ENCODE results near the gene TECPR2. TPM values are rescaled to one million over a fixed set of nuclear protein-coding genes. Genes with fewer than 3 reads are reported as not detected.

Gene TECPR2
- total RNA-seq, 1 donor from 2014 or later = 21.4 TPM

DNA sequence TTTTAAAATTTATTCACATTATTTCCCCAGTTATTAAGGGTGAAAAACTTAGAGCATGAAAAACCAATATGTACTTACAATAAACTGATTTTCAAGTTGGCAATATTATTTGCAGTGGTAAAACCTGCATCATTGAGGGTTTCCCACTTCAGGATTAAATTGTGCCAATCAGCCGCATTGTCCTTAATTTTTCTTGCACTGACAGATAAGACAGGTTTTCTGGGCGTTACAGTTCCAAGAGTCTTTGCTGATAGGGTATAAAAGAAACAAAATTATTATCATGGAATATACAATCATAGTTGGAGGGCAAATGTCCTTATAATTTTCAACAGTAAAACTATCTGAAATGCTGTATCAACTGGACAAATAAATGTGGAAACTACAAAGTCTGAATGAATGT is 3.4 kb upstream of the TECPR2 start:
- intact Hi-C loops (cut with DNase I) = no loop called here
- Histone ChIP-seq H3K27me3 (no peaks in the 10 kb centered on the region), H3K27ac (no peak overlapping the region), H3K9me3 (no peaks in the 10 kb centered on the region), H3K36me3 (peaks cover 47% of the 10 kb centered on the region), H3K4me3 (no peak overlapping the region), H3K4me1 (peaks cover 19% of the 10 kb centered on the region)
- DNase-seq = no peak
- TF ChIP-seq, protein P1, sequence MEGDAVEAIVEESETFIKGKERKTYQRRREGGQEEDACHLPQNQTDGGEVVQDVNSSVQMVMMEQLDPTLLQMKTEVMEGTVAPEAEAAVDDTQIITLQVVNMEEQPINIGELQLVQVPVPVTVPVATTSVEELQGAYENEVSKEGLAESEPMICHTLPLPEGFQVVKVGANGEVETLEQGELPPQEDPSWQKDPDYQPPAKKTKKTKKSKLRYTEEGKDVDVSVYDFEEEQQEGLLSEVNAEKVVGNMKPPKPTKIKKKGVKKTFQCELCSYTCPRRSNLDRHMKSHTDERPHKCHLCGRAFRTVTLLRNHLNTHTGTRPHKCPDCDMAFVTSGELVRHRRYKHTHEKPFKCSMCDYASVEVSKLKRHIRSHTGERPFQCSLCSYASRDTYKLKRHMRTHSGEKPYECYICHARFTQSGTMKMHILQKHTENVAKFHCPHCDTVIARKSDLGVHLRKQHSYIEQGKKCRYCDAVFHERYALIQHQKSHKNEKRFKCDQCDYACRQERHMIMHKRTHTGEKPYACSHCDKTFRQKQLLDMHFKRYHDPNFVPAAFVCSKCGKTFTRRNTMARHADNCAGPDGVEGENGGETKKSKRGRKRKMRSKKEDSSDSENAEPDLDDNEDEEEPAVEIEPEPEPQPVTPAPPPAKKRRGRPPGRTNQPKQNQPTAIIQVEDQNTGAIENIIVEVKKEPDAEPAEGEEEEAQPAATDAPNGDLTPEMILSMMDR (IDR thresholded peaks at IDR 0.05) = no peak
- ATAC-seq = no peak

DNA sequence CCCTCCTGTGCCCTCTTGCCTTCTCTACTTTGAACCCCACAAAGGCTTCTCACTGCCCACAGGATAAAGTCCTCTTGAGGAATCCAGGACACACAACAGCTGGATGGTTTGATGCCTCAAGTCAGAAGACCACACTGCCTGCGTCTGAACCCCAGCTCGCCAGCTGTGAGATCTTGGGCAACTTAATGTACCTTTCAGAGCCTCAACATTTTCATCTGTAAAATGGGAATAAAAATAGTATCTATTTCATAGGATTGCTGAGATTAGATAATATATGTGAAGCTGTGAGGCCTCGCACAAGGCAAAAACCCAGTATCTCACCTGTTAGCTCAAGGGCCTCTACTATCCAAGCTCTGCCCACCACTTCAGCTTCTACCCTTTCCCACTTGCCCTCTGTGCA is 2.4 kb upstream of the TECPR2 start:
- Histone ChIP-seq H3K27ac (no peak overlapping the region), H3K27me3 (no peaks in the 10 kb centered on the region), H3K4me1 (peaks cover 25% of the 10 kb centered on the region), H3K4me3 (no peak overlapping the region), H3K9me3 (no peaks in the 10 kb centered on the region), H3K36me3 (peaks cover 36% of the 10 kb centered on the region)
- no peak for ATAC-seq
- TF ChIP-seq, protein P1 (IDR thresholded peaks at IDR 0.05) = no peak
- intact Hi-C loops (cut with DNase I) = no loop called here
- no peak for DNase-seq

DNA sequence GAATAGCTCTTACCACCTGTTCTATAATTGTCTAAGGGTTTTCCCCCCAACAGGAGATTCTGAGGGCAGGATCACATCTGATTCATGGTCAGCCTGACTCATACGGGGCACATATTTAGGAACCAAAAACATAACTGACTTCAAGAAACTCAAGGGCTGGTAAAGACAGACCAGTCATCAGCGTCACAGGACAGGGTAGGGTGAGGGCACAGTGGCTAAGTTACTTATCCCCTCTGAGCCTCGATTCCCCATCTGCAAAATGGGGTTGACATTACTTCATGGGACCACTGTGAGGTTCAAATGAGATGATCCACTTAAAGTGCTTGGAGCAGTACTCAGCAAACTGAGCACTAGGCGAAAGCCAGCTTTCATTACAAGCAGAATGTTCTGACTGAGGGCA is 657 bp upstream of the TECPR2 start:
- TF ChIP-seq, protein P1 (IDR thresholded peaks at IDR 0.05) = no peak
- Histone ChIP-seq H3K27me3 (no peaks in the 10 kb centered on the region), H3K9me3 (no peaks in the 10 kb centered on the region), H3K27ac (peak overlapping the region; percentile 91), H3K4me3 (peak overlapping the region; percentile 93), H3K36me3 (peaks cover 19% of the 10 kb centered on the region), H3K4me1 (peaks cover 25% of the 10 kb centered on the region)
- intact Hi-C loops (cut with DNase I) = no loop called here
- DNase-seq = no peak
- no peak for ATAC-seq

DNA sequence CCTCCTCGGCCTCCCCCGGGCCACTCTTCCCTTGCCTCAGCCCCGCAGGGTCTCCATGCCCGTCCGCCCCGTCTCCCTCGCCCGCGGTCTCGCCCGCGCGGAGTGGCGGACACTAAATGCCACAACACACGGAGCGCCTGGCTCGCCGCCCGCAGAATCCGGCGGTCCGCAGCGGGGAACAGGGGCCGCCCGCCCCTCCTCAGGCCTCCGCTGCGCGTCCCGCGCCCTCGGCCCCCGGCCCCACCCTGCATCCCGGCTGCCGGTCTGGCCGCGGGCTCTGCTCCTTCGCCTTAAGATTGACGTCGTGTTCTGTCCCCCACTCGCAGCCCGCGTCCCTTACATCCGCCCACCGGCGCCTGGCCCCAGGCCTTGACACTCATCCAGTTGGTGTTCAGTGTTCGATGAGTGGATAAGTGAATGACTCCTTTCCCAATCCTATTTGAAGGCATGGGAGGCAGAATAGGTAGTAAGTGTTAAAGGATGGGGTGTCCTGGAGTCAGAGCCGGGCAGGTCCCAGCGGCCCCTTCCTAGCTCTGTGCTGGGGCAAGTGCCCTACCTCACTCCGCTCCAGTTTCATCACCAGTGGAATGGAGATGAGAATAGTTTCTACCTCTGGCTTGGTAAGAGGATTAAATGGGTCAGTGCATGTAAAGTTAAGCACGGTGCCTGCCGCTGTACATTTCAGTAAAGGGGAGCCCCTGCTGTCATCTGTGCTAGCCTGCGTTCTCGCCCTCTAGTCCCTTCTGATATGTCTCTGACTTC is 622 bp downstream of the TECPR2 start:
- DNase-seq (no peak), ATAC-seq (peak; percentile 57)
- Histone ChIP-seq H3K9me3 (no peaks in the 10 kb centered on the region), H3K27me3 (no peaks in the 10 kb centered on the region), H3K36me3 (peaks cover 7% of the 10 kb centered on the region), H3K27ac (peak overlapping the region; percentile 91), H3K4me3 (peak overlapping the region; percentile 93), H3K4me1 (peaks cover 25% of the 10 kb centered on the region)
- intact Hi-C loops (cut with DNase I) = no loop called here
- TF ChIP-seq, protein P1 (IDR thresholded peaks at IDR 0.05) = no peak

DNA sequence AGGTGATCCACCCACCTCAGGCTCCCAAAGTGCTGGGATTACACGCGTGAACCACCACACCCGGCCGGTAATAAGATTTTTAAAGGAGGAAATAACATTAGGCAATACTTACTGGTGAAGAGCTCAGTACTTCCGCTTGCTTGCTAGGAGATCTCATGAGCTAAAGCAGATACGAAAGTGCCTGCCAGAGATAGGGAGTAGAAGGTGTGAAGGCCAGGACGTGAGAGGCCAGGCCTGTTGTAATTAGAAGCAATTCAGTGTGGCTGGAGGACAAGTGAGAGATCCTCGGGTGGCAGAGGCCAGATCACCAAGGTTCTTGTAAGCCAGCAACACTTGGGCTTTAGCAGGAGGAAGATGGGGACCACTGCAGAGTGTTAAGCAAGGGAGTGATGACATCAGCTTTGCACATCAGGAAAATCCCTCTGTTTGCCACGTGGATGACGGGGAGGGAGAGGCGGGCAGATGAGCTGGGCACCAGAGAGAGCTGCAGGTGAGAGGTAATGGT is 7.6 kb downstream of the TECPR2 start:
- no peaks in the 10 kb centered on the region for H3K9me3 ChIP-seq
- intact Hi-C loops (cut with DNase I) = no loop called here
- no peaks in the 10 kb centered on the region for H3K27me3 ChIP-seq
- DNase-seq (peak; percentile 64), ATAC-seq (peak; percentile 90)
- TF ChIP-seq, protein P1 (IDR thresholded peaks at IDR 0.05) = no peak
- no peak overlapping the region for H3K4me3 ChIP-seq
- no peaks in the 10 kb centered on the region for H3K4me1 ChIP-seq
- H3K27ac ChIP-seq = peak overlapping the region; percentile 2
- H3K36me3 ChIP-seq = no peaks in the 10 kb centered on the region

Data from upper lobe of right lung (tissue), 1 donor.